Measurements from ENCODE around the gene TIMM8B.

- no peak for TF ChIP-seq CTCF (conservative IDR thresholded peaks at IDR 0.05; ENCODE audit: low read length)
- no peak for TF ChIP-seq EZH2phosphoT487 (IDR thresholded peaks at IDR 0.05; ENCODE audit: borderline replicate concordance)
Measured at GRCh38 chr11:112106070-112106469, 19.5 kb upstream of the TIMM8B start.

Measured in Loucy (cell line).